Measurements from ENCODE around the gene CLEC18C. TPM values are rescaled to one million over a fixed set of nuclear protein-coding genes. Genes with fewer than 3 reads are reported as not detected.
"Not testable (repeated sequence)": the region's sequence is repeated elsewhere in the genome, so short reads cannot be mapped to it uniquely, and the experiment has no call there.

Gene CLEC18C
- total RNA-seq, 1 experiment from 2014 or later: 1.1 TPM

DNA sequence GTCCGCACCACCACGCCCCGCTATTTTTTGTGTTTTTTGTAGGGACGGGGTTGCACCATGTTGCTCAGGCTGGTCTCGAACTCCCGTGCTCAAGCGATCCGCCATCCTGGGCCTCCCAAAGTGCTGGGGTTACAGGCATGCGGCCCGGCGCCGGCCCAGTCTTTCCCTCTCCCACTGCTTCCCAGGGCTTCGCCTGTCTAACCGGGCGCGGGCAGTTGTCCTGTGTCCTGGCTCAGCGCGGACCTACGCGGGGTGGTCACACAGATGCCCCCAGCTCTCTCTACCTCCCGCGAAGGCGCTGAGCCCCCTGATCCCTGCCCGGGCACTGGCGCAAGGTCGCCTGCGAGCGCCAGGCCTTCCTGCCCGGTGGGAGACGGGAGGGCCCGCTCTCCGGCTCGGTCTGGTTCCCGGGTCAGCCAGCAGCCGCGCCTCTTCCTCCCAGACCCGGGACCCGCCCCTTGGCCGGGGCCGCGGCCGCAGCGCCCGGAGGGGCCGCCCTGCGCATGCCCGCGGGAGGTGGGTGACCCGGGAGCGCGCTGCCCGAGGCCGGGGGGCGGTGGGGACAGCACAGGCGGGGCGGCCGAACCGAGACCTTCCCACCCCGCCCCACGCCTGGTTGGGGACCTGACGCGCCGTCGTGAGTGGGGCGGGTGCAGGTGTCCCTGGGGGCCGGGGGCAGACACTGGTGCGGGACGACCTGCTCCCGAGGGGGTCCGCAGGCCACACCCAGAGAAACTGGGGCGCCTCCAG, 14.4 kb downstream of the CLEC18C start:
- not testable (repeated sequence) for H3K9me3 ChIP-seq (replicated peaks); H3K4me3 ChIP-seq; H3K36me3 ChIP-seq; H3K27me3 ChIP-seq; H3K4me1 ChIP-seq; DNase-seq; H3K27ac ChIP-seq

DNA sequence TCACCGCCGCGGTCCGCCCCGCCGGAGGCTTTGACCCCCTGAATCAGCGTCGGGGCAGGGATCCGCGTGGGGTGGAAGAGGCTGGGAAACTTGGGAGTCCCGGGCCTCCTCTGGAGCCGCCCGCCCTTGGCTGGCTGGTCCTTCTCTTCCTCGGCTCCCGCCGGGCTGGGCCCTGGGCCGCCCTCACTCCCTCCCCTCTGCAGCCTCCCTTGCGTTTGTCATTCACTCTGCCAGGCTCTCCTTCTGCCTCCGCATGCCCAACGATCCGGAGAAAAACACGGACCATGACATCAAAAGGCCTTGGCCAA, 15.0 kb downstream of the CLEC18C start:
- H3K4me1 ChIP-seq; H3K27me3 ChIP-seq; DNase-seq; H3K9me3 ChIP-seq (replicated peaks); H3K4me3 ChIP-seq; H3K36me3 ChIP-seq; H3K27ac ChIP-seq: not testable (repeated sequence)

DNA sequence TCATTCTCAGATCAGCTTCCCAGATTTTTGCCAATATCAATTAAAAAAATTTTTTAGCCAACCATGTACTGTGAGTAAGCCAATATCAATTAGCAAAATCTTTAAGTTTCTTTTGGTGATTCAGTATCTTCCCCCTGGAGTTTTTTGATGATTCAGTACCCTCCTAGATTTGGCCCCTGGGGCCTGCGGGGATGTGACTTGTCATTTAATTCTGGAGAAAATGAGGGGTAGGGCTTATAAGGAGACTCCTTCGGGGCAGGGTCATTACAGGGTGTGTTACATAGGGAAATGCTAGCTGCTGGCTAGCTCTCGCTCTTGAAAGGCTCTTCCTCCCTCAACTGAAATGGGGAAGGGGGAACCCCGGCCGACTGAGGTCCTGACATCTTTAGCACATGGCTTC, 17.0 kb downstream of the CLEC18C start:
- H3K27me3 ChIP-seq; H3K4me1 ChIP-seq; H3K9me3 ChIP-seq (replicated peaks); H3K36me3 ChIP-seq; DNase-seq; H3K4me3 ChIP-seq; H3K27ac ChIP-seq: not testable (repeated sequence)

DNA sequence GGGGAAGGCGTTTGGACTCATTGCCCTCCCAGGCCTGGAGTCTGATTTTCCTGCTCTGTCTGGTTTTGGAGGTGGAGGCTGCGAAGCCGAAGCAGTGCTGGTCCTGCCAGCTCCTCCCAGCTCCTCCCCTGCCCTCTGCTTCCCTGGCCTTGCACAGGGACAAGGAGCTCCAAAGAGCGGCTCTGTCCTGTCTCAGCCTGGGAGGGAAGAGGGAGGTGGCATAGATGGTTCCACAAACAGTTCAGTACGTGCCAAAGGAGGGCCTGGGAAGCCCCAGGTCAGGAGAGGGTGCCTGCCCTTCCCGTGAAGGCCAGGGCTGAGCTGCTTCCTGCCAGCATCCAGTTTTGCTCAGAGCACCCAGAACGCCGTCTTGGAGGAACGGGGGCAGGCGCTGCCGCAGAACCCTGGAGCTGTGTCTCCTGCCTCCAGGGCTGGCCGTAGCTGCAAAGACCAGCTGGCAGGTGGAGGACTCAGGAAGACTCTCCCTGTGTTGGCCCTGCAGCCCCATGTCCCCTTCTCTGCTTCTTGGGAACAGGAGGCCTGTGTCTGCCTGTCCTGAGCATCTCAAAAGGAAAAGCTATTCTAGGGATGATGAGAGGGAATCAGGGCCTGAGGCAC, 23.2 kb downstream of the CLEC18C start:
- not testable (repeated sequence) for H3K36me3 ChIP-seq; DNase-seq; H3K27ac ChIP-seq; H3K4me1 ChIP-seq; H3K4me3 ChIP-seq; H3K27me3 ChIP-seq; H3K9me3 ChIP-seq (replicated peaks)

DNA sequence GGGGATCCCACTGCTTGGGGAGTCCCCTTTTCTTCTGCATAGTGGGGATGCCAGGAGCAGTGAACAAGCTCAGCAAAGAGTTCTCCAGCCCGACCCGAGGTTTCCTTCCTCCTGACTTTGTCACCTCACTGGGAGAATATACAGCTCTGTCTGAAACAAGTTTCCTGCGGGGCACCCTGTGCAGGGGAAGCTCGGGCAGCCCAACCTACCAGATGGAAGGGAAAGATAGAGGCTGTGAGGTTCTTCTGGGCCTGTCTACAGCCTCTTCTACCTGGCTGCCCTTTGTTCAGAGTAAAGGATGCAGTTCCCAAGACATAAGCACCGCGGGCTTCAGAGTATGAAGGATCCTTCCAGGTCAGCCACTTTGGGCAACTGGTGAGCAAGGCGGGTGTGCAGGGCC, 24.0 kb downstream of the CLEC18C start:
- H3K4me3 ChIP-seq; H3K27me3 ChIP-seq; H3K9me3 ChIP-seq (replicated peaks); H3K36me3 ChIP-seq; DNase-seq; H3K4me1 ChIP-seq; H3K27ac ChIP-seq: not testable (repeated sequence)

DNA sequence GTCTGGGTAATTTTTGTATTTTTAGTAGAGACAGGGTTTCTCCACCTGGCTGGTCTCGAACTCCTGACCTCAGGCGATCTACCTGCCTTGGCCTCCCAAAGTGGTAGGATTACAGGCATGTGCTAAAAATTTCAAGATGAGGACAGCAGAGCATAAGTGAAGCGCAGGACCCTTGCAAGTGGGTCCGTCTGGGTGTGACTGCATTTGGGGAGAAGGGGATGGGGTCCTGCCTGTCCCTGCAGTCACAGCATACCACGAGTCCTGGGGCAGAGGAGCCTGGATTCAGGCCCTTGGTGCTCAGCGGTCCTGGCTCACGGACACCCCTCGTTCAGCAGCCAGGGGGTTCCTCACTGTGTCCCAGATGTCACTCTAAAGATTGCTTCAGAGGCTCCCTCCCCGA, 24.6 kb downstream of the CLEC18C start:
- H3K27ac ChIP-seq; H3K4me3 ChIP-seq; H3K27me3 ChIP-seq; H3K36me3 ChIP-seq; DNase-seq; H3K9me3 ChIP-seq (replicated peaks); H3K4me1 ChIP-seq: not testable (repeated sequence)

DNA sequence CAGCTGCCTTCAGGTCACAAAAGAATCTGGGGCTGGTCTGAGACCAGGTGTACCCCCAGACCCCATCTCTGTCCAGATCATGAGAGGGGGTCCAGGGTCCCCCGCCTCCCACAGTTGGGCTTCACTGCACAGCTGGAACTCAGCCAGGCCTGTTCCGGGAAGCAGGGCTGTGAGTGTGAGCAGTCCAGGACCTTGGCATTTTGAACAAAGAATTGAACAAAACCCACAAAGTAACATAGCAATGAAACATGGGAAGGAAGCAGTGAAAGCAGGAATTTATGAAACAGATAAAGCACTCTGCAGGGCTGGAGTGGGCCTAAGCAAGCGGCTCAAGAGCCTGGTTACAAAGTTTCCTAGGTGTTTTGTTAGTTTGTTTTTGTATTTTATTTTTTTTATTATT, 25.1 kb downstream of the CLEC18C start:
- H3K27ac ChIP-seq; DNase-seq; H3K4me3 ChIP-seq; H3K27me3 ChIP-seq; H3K36me3 ChIP-seq; H3K4me1 ChIP-seq; H3K9me3 ChIP-seq (replicated peaks): not testable (repeated sequence)

DNA sequence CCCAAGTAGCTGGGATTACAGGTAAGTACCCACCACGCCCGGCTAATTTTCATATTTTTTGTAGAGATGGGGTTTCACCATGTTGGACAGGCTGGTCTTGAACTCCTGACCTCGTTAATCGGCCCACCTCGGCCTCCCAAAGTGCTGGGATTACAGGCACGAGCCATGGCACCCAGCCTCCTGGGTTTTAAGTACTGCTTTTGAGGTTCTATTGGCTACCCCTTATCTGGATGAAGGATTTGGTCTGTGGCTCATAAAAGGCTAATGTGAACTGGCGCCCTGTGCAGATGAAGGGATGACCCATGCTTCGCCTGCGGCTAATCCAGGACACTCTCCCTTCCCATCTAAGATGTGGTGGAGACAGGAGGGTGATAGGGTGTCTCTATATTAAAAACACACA, 25.6 kb downstream of the CLEC18C start:
- H3K27ac ChIP-seq; H3K36me3 ChIP-seq; H3K27me3 ChIP-seq; DNase-seq; H3K4me1 ChIP-seq; H3K4me3 ChIP-seq; H3K9me3 ChIP-seq (replicated peaks): not testable (repeated sequence)

DNA sequence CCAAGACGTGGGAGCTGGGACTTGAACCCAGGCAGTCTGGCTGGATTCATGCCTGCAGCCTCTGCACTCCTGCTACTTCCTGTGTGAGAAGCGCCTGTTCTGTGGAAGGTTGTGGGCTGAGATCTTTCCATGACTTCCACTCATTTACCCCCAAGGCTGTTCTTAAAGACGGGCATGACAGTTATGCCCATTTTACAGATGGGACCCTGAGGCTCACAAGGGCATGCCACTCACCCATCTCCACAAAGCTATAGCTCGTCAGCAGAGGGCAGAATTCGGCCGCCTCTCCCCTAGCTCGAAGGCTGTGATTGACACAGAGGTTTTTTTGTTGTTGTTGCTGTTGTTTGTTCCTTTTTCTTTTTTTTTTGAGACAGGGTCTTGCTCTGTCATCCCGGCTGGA, 26.5 kb downstream of the CLEC18C start:
- not testable (repeated sequence) for H3K9me3 ChIP-seq (replicated peaks); H3K27me3 ChIP-seq; H3K27ac ChIP-seq; DNase-seq; H3K4me3 ChIP-seq; H3K4me1 ChIP-seq; H3K36me3 ChIP-seq

DNA sequence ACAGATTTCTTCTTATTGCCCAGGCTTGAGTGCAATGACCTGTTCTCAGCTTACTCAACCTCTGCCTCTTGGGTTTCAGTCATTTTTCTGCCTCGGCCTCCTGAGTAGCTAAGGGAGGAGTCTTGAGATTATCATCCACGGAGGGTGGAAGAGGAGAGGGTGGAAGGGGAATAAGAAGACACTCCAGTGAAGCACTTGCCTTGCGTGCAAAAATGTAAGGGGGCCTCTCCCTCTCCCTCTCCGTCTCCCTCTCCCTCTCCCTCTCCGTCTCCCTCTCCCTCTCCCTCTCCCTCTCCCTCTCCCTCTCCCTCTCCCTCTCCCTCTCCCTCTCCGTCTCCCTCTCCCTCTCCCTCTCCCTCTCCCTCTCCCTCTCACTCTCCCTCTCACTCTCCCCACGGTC, 29.9 kb downstream of the CLEC18C start:
- not testable (repeated sequence) for H3K4me1 ChIP-seq; H3K4me3 ChIP-seq; H3K9me3 ChIP-seq (replicated peaks); DNase-seq; H3K27ac ChIP-seq; H3K27me3 ChIP-seq; H3K36me3 ChIP-seq

DNA sequence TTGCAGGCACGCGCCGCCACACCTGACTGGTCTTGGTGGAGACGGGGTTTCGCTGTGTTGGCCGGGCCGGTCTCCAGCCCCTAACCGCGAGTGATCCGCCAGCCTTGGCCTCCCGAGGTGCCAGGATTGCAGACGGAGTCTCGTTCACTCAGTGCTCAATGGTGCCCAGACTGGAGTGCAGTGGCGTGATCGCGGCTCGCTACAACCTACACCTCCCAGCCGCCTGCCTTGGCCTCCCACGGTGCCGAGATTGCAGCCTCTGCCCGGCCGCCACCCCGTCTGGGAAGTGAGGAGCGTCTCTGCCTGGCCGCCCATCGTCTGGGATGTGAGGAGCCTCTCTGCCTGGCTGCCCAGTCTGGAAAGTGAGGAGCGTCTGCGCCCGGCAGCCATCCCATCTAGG, 30.4 kb downstream of the CLEC18C start:
- H3K9me3 ChIP-seq (replicated peaks); H3K36me3 ChIP-seq; H3K27me3 ChIP-seq; DNase-seq; H3K4me1 ChIP-seq; H3K4me3 ChIP-seq; H3K27ac ChIP-seq: not testable (repeated sequence)

DNA sequence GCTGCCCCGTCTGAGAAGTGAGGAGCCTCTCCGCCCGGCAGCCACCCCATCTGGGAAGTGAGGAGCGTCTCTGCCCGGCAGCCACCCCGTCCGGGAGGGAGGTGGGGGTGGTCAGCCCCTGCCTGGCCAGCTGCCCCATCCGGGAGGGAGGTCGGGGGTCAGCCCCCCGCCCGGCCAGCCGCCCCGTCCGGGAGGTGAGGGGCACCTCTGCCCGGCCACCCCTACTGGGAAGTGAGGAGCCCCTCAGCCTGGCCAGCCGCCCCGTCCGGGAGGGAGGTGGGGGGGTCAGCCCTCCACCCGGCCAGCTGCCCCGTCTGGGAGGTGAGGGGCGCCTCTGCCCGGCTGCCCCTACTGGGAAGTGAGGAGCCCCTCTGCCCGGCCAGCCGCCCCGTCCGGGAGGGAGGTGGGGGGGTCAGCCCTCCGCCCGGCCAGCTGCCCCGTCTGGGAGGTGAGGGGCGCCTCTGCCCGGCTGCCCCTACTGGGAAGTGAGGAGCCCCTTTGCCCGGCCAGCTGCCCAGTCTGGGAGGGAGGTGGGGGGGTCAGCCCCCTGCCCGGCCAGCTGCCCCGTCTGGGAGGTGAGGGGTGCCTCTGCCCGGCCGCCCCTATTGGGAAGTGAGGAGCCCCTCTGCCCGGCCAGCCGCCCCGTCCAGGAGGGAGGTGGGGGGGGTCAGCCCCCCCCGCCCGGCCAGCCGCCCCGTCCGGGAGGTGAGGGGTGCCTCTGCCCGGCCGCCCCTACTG, 31.2 kb downstream of the CLEC18C start:
- H3K27me3 ChIP-seq; H3K4me1 ChIP-seq; DNase-seq; H3K4me3 ChIP-seq; H3K27ac ChIP-seq; H3K36me3 ChIP-seq; H3K9me3 ChIP-seq (replicated peaks): not testable (repeated sequence)

DNA sequence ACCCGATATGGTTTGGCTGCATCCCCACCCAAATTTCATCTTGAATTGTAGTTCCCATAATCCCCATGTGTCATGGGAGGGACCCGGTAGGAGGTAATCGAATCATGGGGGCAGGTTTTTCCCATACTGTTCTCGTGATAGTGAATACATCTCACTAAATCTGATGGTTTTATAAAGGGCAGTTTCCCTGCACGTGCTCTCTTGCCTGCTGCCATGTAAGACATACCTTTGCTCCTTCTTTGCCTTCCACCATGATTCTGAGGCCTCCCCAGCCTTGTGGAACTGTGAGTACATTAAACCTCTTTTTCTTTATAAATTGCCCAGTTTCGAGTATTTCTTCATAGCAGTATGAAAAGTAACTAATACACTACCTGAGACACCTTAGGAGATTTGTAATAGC, 32.8 kb downstream of the CLEC18C start:
- not testable (repeated sequence) for DNase-seq, H3K4me3 ChIP-seq

DNA sequence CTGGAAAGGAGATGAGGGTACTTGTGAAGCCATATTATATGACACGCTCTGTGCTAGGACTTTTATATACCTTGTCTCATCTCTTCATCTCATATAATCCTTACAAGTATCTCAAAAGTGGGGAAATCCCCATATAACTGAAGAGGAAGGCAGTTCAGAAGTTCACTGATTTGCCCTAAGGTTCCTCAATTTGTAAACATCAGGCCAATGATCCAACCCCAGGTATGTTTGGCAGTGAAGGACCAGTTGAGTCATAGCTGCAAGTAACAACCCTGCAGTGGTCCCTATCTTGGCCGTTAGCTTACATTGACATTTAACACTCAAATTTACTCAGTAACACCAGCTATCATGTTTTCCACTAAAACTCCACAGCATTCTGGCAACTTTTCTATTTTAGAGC, 45.0 kb downstream of the CLEC18C start:
- H3K4me1 ChIP-seq; H3K36me3 ChIP-seq; H3K4me3 ChIP-seq; H3K27ac ChIP-seq; H3K27me3 ChIP-seq; H3K9me3 ChIP-seq (replicated peaks); DNase-seq: not testable (repeated sequence)

More for the DNA sequence above, 32.8 kb downstream of the CLEC18C start:
- not testable (repeated sequence) for H3K4me1 ChIP-seq; H3K27me3 ChIP-seq; H3K9me3 ChIP-seq (replicated peaks); H3K36me3 ChIP-seq; H3K27ac ChIP-seq

DNA sequence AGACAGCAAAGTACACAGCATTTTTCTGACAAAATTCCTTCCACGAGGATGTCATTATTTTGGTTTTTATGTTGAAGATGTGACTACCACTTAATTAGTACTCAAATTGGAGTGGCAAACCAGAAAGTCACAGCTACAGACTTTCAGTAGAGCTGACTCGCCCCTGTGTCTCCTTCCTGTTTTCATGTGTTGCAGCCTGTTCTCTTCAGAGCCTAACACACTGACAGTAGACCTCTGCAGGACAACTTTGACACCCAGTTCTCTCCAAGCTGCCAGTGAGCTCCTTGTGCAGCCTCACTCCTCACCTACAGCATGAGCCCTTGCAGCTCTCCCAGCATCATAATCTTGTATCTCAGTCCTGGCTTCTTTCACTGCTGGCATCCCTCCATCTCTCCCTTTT, 49.0 kb downstream of the CLEC18C start:
- H3K4me3 ChIP-seq; H3K9me3 ChIP-seq (replicated peaks); H3K27me3 ChIP-seq; H3K36me3 ChIP-seq; DNase-seq; H3K27ac ChIP-seq; H3K4me1 ChIP-seq: not testable (repeated sequence)

DNA sequence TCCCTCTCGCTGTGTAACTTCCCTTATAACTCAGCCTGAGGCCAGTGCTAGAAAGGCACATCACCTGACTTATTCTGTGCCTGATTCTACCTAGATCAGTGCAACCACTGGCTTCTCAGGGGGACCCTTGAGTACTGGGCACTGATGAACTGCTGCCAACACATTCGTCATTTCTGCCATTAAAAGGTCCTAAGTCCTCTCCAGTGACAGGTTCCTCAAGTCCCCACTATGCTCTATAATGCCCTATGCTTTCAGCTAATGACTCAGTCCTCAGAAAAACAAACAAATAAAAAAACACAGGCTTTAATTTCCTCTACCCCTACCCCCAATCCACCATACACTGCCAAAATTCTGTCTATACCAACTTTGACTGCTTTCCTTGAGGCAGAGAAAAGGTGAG, 49.6 kb downstream of the CLEC18C start:
- not testable (repeated sequence) for H3K27ac ChIP-seq; H3K4me1 ChIP-seq; H3K9me3 ChIP-seq (replicated peaks); H3K27me3 ChIP-seq; H3K36me3 ChIP-seq; H3K4me3 ChIP-seq; DNase-seq
